ENCODE results near the gene CMKLR1. TPM values are rescaled to one million over a fixed set of nuclear protein-coding genes. Genes with fewer than 3 reads are reported as not detected.

Gene CMKLR1
- total and polyA plus RNA-seq, 2 donors (not counting 1 experiment from before 2014, with no cell fraction given) = 0.06 to 0.54 TPM

- Histone ChIP-seq H3K9me3 (ENCODE audit: control extremely low read depth in 1 of 3, control insufficient read depth in 2 of 3, insufficient read depth in 1 of 3, low read length in 2 of 3) (peaks cover 0 to 16% (median 14%) of the 10 kb centered on the region in 3 donors), H3K27ac (ENCODE audit: low read length in 2 of 2) (no peak overlapping the region), H3K4me2 (replicated peaks; ENCODE audit: low read depth, low read length, poor library complexity, severe bottlenecking) (no peak overlapping the region), H3K27me3 (replicated peaks in 1 of 4; ENCODE audit: control extremely low read depth in 1 of 4, control insufficient read depth in 3 of 4, insufficient read depth in 4 of 4, low read length in 3 of 4) (no peaks in the 10 kb centered on the region), H3K9ac (ENCODE audit: low read length) (no peak overlapping the region), H3K36me3 (replicated peaks in 1 of 2; ENCODE audit: control extremely low read depth in 1 of 2, control insufficient read depth in 1 of 2, extremely low read depth in 1 of 2, insufficient read depth in 2 of 2, low read length in 1 of 2) (no peaks in the 10 kb centered on the region), H3K79me2 (ENCODE audit: control insufficient read depth, insufficient read depth, low read length) (no peaks in the 10 kb centered on the region), H3K4me3 (ENCODE audit: control extremely low read depth in 1 of 5, extremely low read depth in 1 of 5, insufficient read depth in 1 of 5, low read depth in 2 of 5, low read length in 4 of 5) (no peak overlapping the region), H4K20me1 (ENCODE audit: control insufficient read depth, insufficient read depth, low read length, poor library complexity, severe bottlenecking) (no peaks in the 10 kb centered on the region), H2AFZ (ENCODE audit: insufficient read depth, low read depth, low read length, poor library complexity, severe bottlenecking) (no peak overlapping the region), H3K4me1 (ENCODE audit: control insufficient read depth in 2 of 2, insufficient read depth in 2 of 2, low read length in 2 of 2) (no peaks in the 10 kb centered on the region)
- WGBS (ENCODE audit: insufficient coverage) = 79% methylated on average over 4 of the region's 6 CpGs
- DNase-seq (no peak), ATAC-seq (ENCODE audit: low read depth) (no peak)
- Mint-ChIP-seq H3K4me3 (no peak overlapping the region), H3K9me3 (ENCODE audit: insufficient read depth) (peaks cover 15% of the 10 kb centered on the region), H3K27me3 (peaks cover 4% of the 10 kb centered on the region), H3K27ac (no peak overlapping the region), H3K4me1 (no peaks in the 10 kb centered on the region)
- POLR2A ChIA-PET = no interaction called here
- TF ChIP-seq, protein P1, sequence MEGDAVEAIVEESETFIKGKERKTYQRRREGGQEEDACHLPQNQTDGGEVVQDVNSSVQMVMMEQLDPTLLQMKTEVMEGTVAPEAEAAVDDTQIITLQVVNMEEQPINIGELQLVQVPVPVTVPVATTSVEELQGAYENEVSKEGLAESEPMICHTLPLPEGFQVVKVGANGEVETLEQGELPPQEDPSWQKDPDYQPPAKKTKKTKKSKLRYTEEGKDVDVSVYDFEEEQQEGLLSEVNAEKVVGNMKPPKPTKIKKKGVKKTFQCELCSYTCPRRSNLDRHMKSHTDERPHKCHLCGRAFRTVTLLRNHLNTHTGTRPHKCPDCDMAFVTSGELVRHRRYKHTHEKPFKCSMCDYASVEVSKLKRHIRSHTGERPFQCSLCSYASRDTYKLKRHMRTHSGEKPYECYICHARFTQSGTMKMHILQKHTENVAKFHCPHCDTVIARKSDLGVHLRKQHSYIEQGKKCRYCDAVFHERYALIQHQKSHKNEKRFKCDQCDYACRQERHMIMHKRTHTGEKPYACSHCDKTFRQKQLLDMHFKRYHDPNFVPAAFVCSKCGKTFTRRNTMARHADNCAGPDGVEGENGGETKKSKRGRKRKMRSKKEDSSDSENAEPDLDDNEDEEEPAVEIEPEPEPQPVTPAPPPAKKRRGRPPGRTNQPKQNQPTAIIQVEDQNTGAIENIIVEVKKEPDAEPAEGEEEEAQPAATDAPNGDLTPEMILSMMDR (IDR thresholded peaks at IDR 0.05) = no peak
- TF ChIP-seq EZH2 (IDR thresholded peaks at IDR 0.05; ENCODE audit: borderline replicate concordance, insufficient read depth, low read depth, low read length, poor library complexity, severe bottlenecking) = no peak
- intact Hi-C loops (cut with micrococcal nuclease) = no loop called here
- CTCF ChIA-PET = no interaction called here
These were observed 32.8 kb upstream of the CMKLR1 start for GRCh38 chr12:108371801-108372344.

GRCh38 chr12:108370415-108370814 is 31.3 kb upstream of the CMKLR1 start:
- Mint-ChIP-seq H3K4me1 (no peaks in the 10 kb centered on the region), H3K27me3 (peaks cover 4% of the 10 kb centered on the region), H3K27ac (no peak overlapping the region), H3K4me3 (no peak overlapping the region), H3K9me3 (ENCODE audit: insufficient read depth) (peaks cover 7% of the 10 kb centered on the region)
- H3K4me2 ChIP-seq (replicated peaks; ENCODE audit: low read depth, low read length, poor library complexity, severe bottlenecking) = no peak overlapping the region
- H3K36me3 ChIP-seq (replicated peaks in 1 of 2; ENCODE audit: control extremely low read depth in 1 of 2, control insufficient read depth in 1 of 2, extremely low read depth in 1 of 2, insufficient read depth in 2 of 2, low read length in 1 of 2) = no peaks in the 10 kb centered on the region
- TF ChIP-seq EZH2 (IDR thresholded peaks at IDR 0.05; ENCODE audit: borderline replicate concordance, insufficient read depth, low read depth, low read length, poor library complexity, severe bottlenecking) = no peak
- TF ChIP-seq, protein P1 (IDR thresholded peaks at IDR 0.05) = no peak
- DNase-seq (no peak), ATAC-seq (ENCODE audit: low read depth) (no peak)
- CTCF ChIA-PET = no interaction called here
- no peak overlapping the region for H3K27ac ChIP-seq (ENCODE audit: low read length in 2 of 2)
- H3K27me3 ChIP-seq (replicated peaks in 1 of 4; ENCODE audit: control extremely low read depth in 1 of 4, control insufficient read depth in 3 of 4, insufficient read depth in 4 of 4, low read length in 3 of 4) = no peaks in the 10 kb centered on the region
- intact Hi-C loops (cut with micrococcal nuclease) = no loop called here
- no peaks in the 10 kb centered on the region for H3K4me1 ChIP-seq (ENCODE audit: control insufficient read depth in 2 of 2, insufficient read depth in 2 of 2, low read length in 2 of 2)
- WGBS (ENCODE audit: insufficient coverage) = 73% methylated on average over 3 of the region's 5 CpGs
- H3K79me2 ChIP-seq (ENCODE audit: control insufficient read depth, insufficient read depth, low read length) = no peaks in the 10 kb centered on the region
- H3K4me3 ChIP-seq (ENCODE audit: control extremely low read depth in 1 of 5, extremely low read depth in 1 of 5, insufficient read depth in 1 of 5, low read depth in 2 of 5, low read length in 4 of 5) = no peak overlapping the region
- no peak overlapping the region for H3K9ac ChIP-seq (ENCODE audit: low read length)
- H3K9me3 ChIP-seq (ENCODE audit: control extremely low read depth in 1 of 3, control insufficient read depth in 2 of 3, insufficient read depth in 1 of 3, low read length in 2 of 3) = peaks cover 0 to 14% (median 11%) of the 10 kb centered on the region in 3 donors
- POLR2A ChIA-PET = no interaction called here
- no peak overlapping the region for H2AFZ ChIP-seq (ENCODE audit: insufficient read depth, low read depth, low read length, poor library complexity, severe bottlenecking)
- H4K20me1 ChIP-seq (ENCODE audit: control insufficient read depth, insufficient read depth, low read length, poor library complexity, severe bottlenecking) = no peaks in the 10 kb centered on the region

Data from B cell (primary cell).